Trophoblast cell (in vitro differentiated cells and primary cell): ENCODE data around the gene ACCSL. TPM values are rescaled to one million over a fixed set of nuclear protein-coding genes. Genes with fewer than 3 reads are reported as not detected.

Source experiments
- DNase-seq, 2 donors: peaks; one replicate each; pipeline ENCODE4 v3.0.0-alpha.2; 2016
- H2AFZ ChIP-seq: 2 replicates; pipeline ENCODE4 v1.6.1; 2013; ENCODE audit warnings: low read length, moderate library complexity, mild to moderate bottlenecking; ENCODE audit not compliant: insufficient read depth, poor library complexity
- H2AK5ac ChIP-seq: 2 replicates; pipeline ENCODE4 v1.6.1; 2013; ENCODE audit warnings: mild to moderate bottlenecking, low read length
- H2BK120ac ChIP-seq: 2 replicates; pipeline ENCODE4 v1.6.1; 2013; ENCODE audit warnings: low read length, mild to moderate bottlenecking, moderate library complexity; ENCODE audit not compliant: insufficient read depth, poor library complexity
- H2BK12ac ChIP-seq: 2 replicates; pipeline ENCODE4 v1.6.1; 2013; ENCODE audit warnings: mild to moderate bottlenecking, low read length, moderate library complexity
- H2BK5ac ChIP-seq: 2 replicates; pipeline ENCODE4 v1.6.1; 2013; ENCODE audit warnings: low read length, low read depth, moderate library complexity, mild to moderate bottlenecking; ENCODE audit not compliant: poor library complexity
- H3K14ac ChIP-seq: 2 replicates; pipeline ENCODE4 v1.6.1; 2013; ENCODE audit warnings: mild to moderate bottlenecking, low read length
- H3K18ac ChIP-seq: 2 replicates; pipeline ENCODE4 v1.6.1; 2013; ENCODE audit warnings: mild to moderate bottlenecking, low read length
- H3K23ac ChIP-seq: 2 replicates; pipeline ENCODE4 v1.6.1; 2013; ENCODE audit warnings: low read length
- H3K27ac ChIP-seq: 2 replicates; pipeline ENCODE4 v1.5.1; 2013; ENCODE audit warnings: low read depth, mild to moderate bottlenecking, inconsistent platforms, low read length, moderate library complexity
- H3K27me3 ChIP-seq: 2 replicates; pipeline ENCODE4 v1.6.1; 2013; ENCODE audit warnings: inconsistent platforms, mild to moderate bottlenecking, low read length, moderate library complexity; ENCODE audit not compliant: insufficient read depth
- H3K36me3 ChIP-seq, 2 experiments: 1 replicate in 1 of 2; 2 replicates in 1 of 2; pipeline ENCODE4 v1.6.1; 2013; ENCODE audit warnings: low read length in 2 of 2, mild to moderate bottlenecking in 2 of 2, moderate library complexity in 1 of 2; ENCODE audit not compliant: insufficient read depth in 2 of 2, control insufficient read depth in 1 of 2
- H3K4ac ChIP-seq: 2 replicates; pipeline ENCODE4 v1.6.1; 2013; ENCODE audit warnings: low read depth, mild to moderate bottlenecking, low read length, moderate library complexity
- H3K4me1 ChIP-seq, 2 experiments: 1 replicate in 1 of 2; 2 replicates in 1 of 2; pipeline ENCODE4 v1.6.1; 2013; ENCODE audit warnings: low read length in 2 of 2, mild to moderate bottlenecking in 2 of 2, moderate library complexity in 1 of 2; ENCODE audit not compliant: insufficient read depth in 2 of 2, control insufficient read depth in 1 of 2
- H3K4me2 ChIP-seq: 2 replicates; pipeline ENCODE4 v1.6.1; 2013; ENCODE audit warnings: inconsistent platforms, mild to moderate bottlenecking, low read length, moderate library complexity
- H3K4me3 ChIP-seq: 2 replicates; pipeline ENCODE4 v1.5.1; 2013; ENCODE audit warnings: mild to moderate bottlenecking, low read depth, low read length, inconsistent platforms
- H3K79me1 ChIP-seq: one replicate; pipeline ENCODE4 v1.6.1; 2013; ENCODE audit warnings: low read length
- H3K79me2 ChIP-seq: 2 replicates; pipeline ENCODE4 v1.6.1; 2013; ENCODE audit warnings: low read length, mild to moderate bottlenecking; ENCODE audit not compliant: control insufficient read depth, insufficient read depth, poor library complexity
- H3K9ac ChIP-seq: 2 replicates; pipeline ENCODE4 v1.6.1; 2013; ENCODE audit warnings: mild to moderate bottlenecking, low read length
- H3K9me3 ChIP-seq: 2 replicates; pipeline ENCODE4 v1.6.1; 2013; ENCODE audit warnings: low read depth, mild to moderate bottlenecking, control low read depth, inconsistent platforms, low read length; ENCODE audit not compliant: insufficient read depth
- H4K12ac ChIP-seq: 2 replicates; pipeline ENCODE4 v1.6.1; 2013; ENCODE audit warnings: low read depth, mild to moderate bottlenecking, low read length, moderate library complexity
- H4K8ac ChIP-seq: 2 replicates; pipeline ENCODE4 v1.6.1; 2013; ENCODE audit warnings: low read depth, mild to moderate bottlenecking, low read length, moderate library complexity
- H4K91ac ChIP-seq: one replicate; pipeline ENCODE4 v1.6.1; 2013; ENCODE audit warnings: low read depth, mild to moderate bottlenecking, low read length, moderate library complexity
- WGBS: extraction: QIAGEN DNeasy Blood & Tissue Kit; methylation state at CpG from one replicate; pipeline ENCODE4 v1.1.7; 2013; ENCODE audit warnings: missing lambda C conversion rate; ENCODE audit not compliant: insufficient read length, insufficient coverage; ENCODE audit errors: extremely low coverage; 5-methylcytosine and 5-hydroxymethylcytosine counted together
- polyA plus RNA-seq: library from polyadenylated mRNA; stranded (reverse); fragments of 200-250 nt; gene quantifications from 2 replicates; pipeline ENCODE4 v1.2.3, GENCODE V29; 2013

Gene ACCSL
- polyA plus RNA-seq, result 0.03 TPM in 1 of 2 replicates, not detected in the other

DNA sequence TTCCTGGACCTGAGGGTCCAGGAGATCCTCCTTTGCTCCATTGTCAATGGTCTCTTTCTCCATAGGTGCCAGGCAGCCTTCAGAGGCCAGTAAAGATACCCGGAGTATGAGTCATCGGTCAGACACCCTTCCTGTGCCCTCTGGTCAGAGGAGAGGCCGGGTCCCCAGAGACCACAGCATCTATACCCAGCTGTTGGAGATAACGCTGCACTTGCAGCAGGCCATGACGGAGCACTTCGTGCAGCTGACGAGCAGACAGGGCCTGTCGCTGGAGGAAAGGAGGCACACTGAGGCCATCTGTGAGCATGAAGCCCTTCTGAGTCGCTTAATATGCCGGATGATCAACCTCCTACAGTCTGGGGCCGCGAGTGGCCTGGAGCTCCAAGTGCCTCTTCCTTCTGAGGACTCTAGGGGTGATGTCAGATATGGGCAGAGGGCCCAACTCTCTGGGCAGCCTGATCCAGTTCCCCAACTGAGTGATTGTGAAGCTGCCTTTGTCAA lies at the start of gene ACCSL:
Gene ACCSL (plus strand): TSS at position 51 of the 501 bp plus-strand sequence. CDS start 56 bp downstream, at position 107.
- H3K9me3 ChIP-seq, result no peaks in the 10 kb centered on the region
- H3K4me1 ChIP-seq, result no peaks in the 10 kb centered on the region
- DNase-seq, result no peak
- H3K27me3 ChIP-seq, result no peaks in the 10 kb centered on the region
- H2BK5ac ChIP-seq, result no peak within 1 kb of the TSS
- no peak within 1 kb of the TSS for H3K9ac ChIP-seq
- H4K91ac ChIP-seq, result no peak within 1 kb of the TSS
- H3K4ac ChIP-seq, result no peak within 1 kb of the TSS
- no peak within 1 kb of the TSS for H2AK5ac ChIP-seq
- H4K12ac ChIP-seq, result no peak within 1 kb of the TSS
- no peak within 1 kb of the TSS for H4K8ac ChIP-seq
- H3K79me1 ChIP-seq, result no peaks in the 10 kb centered on the region
- H3K36me3 ChIP-seq, result no peaks in the 10 kb centered on the region
- H3K18ac ChIP-seq, result no peak within 1 kb of the TSS
- no peak within 1 kb of the TSS for H3K4me3 ChIP-seq
- no peak within 1 kb of the TSS for H2BK120ac ChIP-seq
- H3K23ac ChIP-seq, result no peak within 1 kb of the TSS
- no peaks in the 10 kb centered on the region for H3K79me2 ChIP-seq
- no CpG with 5 or more reads among the region's 12 CpGs for WGBS
- no peak within 1 kb of the TSS for H3K14ac ChIP-seq
- H3K4me2 ChIP-seq, result no peak within 1 kb of the TSS
- H3K27ac ChIP-seq, result no peak within 1 kb of the TSS
- no peak within 1 kb of the TSS for H2AFZ ChIP-seq
- H2BK12ac ChIP-seq, result no peak within 1 kb of the TSS

DNA sequence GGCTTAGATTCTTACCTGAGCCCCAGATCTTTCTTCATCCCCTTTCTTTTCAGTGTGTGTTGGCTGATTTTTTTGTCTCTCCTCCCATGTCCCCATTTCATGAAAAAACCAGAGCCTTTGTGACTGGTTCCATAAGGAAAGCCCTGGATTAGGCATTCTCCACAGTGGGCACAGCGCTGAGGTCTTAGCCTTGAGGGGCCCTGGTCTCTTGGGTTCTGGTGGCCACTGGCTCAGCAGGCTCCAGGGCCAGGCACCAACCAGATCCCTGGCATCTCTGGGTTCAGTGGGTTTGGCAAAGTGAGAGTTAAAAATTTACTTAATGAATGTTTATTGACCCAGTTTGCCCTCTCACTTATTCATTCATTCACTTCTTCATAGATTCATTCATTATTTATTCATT lies 49.5 kb upstream of the ACCSL start:
- WGBS, result no CpG with 5 or more reads among the region's 1 CpG

GRCh38 chr11:44000731-44001130 lies 47.0 kb upstream of the ACCSL start:
- WGBS, result no CpG with 5 or more reads among the region's 2 CpGs
- Histone ChIP-seq H3K4me1 (no peaks in the 10 kb centered on the region), H4K8ac (no peak overlapping the region), H3K27ac (no peak overlapping the region), H3K79me1 (no peaks in the 10 kb centered on the region), H3K79me2 (no peaks in the 10 kb centered on the region), H3K9ac (no peak overlapping the region), H4K91ac (no peak overlapping the region), H3K4ac (no peak overlapping the region), H3K36me3 (no peaks in the 10 kb centered on the region), H2AFZ (no peak overlapping the region), H2AK5ac (no peak overlapping the region), H4K12ac (no peak overlapping the region), H3K4me3 (no peak overlapping the region), H2BK5ac (no peak overlapping the region), H3K27me3 (no peaks in the 10 kb centered on the region), H3K18ac (no peak overlapping the region), H3K23ac (no peak overlapping the region), H2BK120ac (no peak overlapping the region), H2BK12ac (no peak overlapping the region), H3K4me2 (no peak overlapping the region), H3K9me3 (no peaks in the 10 kb centered on the region), H3K14ac (no peak overlapping the region)
- no peak for DNase-seq

More for the DNA sequence above, 49.5 kb upstream of the ACCSL start:
- no peak overlapping the region for H2BK120ac ChIP-seq
- H3K4ac ChIP-seq, result no peak overlapping the region
- H3K79me2 ChIP-seq, result no peaks in the 10 kb centered on the region
- H2AK5ac ChIP-seq, result no peak overlapping the region
- no peak for DNase-seq
- H3K27me3 ChIP-seq, result no peaks in the 10 kb centered on the region
- no peak overlapping the region for H2BK12ac ChIP-seq
- no peak overlapping the region for H3K23ac ChIP-seq
- H3K4me3 ChIP-seq, result no peak overlapping the region
- no peaks in the 10 kb centered on the region for H3K4me1 ChIP-seq
- H3K14ac ChIP-seq, result no peak overlapping the region
- no peak overlapping the region for H3K4me2 ChIP-seq
- H3K27ac ChIP-seq, result no peak overlapping the region
- H3K79me1 ChIP-seq, result no peaks in the 10 kb centered on the region
- H3K9ac ChIP-seq, result no peak overlapping the region
- H3K9me3 ChIP-seq, result no peaks in the 10 kb centered on the region
- H4K12ac ChIP-seq, result no peak overlapping the region
- H3K36me3 ChIP-seq, result no peaks in the 10 kb centered on the region
- no peak overlapping the region for H4K8ac ChIP-seq
- no peak overlapping the region for H2AFZ ChIP-seq
- no peak overlapping the region for H4K91ac ChIP-seq
- H3K18ac ChIP-seq, result no peak overlapping the region
- H2BK5ac ChIP-seq, result no peak overlapping the region

GRCh38 chr11:44002191-44003093 lies 45.3 kb upstream of the ACCSL start:
- no peak overlapping the region for H3K4me3 ChIP-seq
- H4K8ac ChIP-seq, result no peak overlapping the region
- peaks cover 6 to 7% of the 10 kb centered on the region in 2 experiments for H3K4me1 ChIP-seq
- no peak overlapping the region for H2BK5ac ChIP-seq
- no peak overlapping the region for H3K9ac ChIP-seq
- no peak overlapping the region for H3K14ac ChIP-seq
- no peak overlapping the region for H2AK5ac ChIP-seq
- no peak for DNase-seq
- no peak overlapping the region for H2BK120ac ChIP-seq
- no peak overlapping the region for H4K12ac ChIP-seq
- no peak overlapping the region for H3K4me2 ChIP-seq
- no peak overlapping the region for H4K91ac ChIP-seq
- H3K79me1 ChIP-seq, result peaks cover under 1% of the 10 kb centered on the region
- H3K18ac ChIP-seq, result no peak overlapping the region
- H2AFZ ChIP-seq, result no peak overlapping the region
- no peaks in the 10 kb centered on the region for H3K27me3 ChIP-seq
- no peaks in the 10 kb centered on the region for H3K79me2 ChIP-seq
- H3K23ac ChIP-seq, result no peak overlapping the region
- WGBS, result no CpG with 5 or more reads among the region's 18 CpGs
- no peak overlapping the region for H3K4ac ChIP-seq
- H3K36me3 ChIP-seq, result no peaks in the 10 kb centered on the region
- H2BK12ac ChIP-seq, result no peak overlapping the region
- no peaks in the 10 kb centered on the region for H3K9me3 ChIP-seq
- no peak overlapping the region for H3K27ac ChIP-seq
